Kidney epithelial cell (primary cell): ENCODE data around the gene NMB. TPM values are rescaled to one million over a fixed set of nuclear protein-coding genes. Genes with fewer than 3 reads are reported as not detected.

Source experiments
- DNase-seq: peaks from one replicate; pipeline ENCODE4 v3.0.0-alpha.2; 2010; ENCODE audit warnings: low read depth
- H3K27me3 ChIP-seq: 2 replicates; pipeline ENCODE4 v1.6.0; 2011; ENCODE audit warnings: low read length; ENCODE audit not compliant: control insufficient read depth, insufficient read depth
- H3K36me3 ChIP-seq: 2 replicates; pipeline ENCODE4 v1.5.1; 2011; ENCODE audit warnings: low read length; ENCODE audit not compliant: control insufficient read depth, insufficient read depth
- H3K4me3 ChIP-seq: 2 replicates; pipeline ENCODE4 v1.5.1; 2011; ENCODE audit warnings: low read depth, mild to moderate bottlenecking, control low read depth, low read length
- total RNA-seq: library from RNA; depleted of rRNA; stranded (reverse); fragments of >200 nt; gene quantifications from 2 replicates; pipeline ENCODE4 v1.2.3, GENCODE V29; 2015
- TF ChIP-seq, protein P1 (sequence below): IDR thresholded peaks from 2 replicates; pipeline ENCODE4 v1.5.1; 2011; ENCODE audit warnings: mild to moderate bottlenecking, moderate library complexity, low read length, control low read depth, inconsistent platforms; ENCODE audit not compliant: insufficient read depth, poor library complexity, severe bottlenecking

Gene NMB
- total RNA-seq, 1 donor from 2014 or later = 6.3 TPM

DNA sequence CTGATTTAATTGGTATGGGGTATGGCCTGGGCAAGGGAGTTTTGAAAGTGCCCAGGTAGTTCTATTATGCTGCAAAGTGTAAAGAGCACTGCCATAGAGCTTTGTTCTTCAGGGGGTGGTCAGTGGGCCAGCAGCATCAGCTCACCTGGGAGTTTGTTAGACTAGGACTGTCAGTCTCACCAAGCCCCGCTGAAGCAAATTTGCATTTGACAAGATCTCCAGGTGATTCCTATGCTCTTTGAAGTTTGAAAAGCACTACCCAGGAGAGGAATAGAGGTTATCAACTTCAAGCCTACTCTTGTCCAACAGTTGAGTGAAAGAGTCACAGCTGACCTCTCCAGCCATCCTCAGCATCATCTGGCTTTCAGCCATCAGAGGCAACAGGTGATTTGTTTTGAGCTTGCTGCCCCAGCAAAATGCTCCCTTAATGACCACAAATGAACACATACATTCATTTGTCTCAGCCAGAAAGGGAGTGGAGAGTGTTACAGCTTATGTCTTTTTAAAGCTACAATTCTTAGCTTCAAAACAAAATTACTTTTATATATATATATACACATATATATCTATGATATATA lies 49.2 kb downstream of the NMB start:
- Histone ChIP-seq H3K36me3 (peaks cover 1% of the 10 kb centered on the region), H3K27me3 (no peaks in the 10 kb centered on the region)
- TF ChIP-seq, protein P1, sequence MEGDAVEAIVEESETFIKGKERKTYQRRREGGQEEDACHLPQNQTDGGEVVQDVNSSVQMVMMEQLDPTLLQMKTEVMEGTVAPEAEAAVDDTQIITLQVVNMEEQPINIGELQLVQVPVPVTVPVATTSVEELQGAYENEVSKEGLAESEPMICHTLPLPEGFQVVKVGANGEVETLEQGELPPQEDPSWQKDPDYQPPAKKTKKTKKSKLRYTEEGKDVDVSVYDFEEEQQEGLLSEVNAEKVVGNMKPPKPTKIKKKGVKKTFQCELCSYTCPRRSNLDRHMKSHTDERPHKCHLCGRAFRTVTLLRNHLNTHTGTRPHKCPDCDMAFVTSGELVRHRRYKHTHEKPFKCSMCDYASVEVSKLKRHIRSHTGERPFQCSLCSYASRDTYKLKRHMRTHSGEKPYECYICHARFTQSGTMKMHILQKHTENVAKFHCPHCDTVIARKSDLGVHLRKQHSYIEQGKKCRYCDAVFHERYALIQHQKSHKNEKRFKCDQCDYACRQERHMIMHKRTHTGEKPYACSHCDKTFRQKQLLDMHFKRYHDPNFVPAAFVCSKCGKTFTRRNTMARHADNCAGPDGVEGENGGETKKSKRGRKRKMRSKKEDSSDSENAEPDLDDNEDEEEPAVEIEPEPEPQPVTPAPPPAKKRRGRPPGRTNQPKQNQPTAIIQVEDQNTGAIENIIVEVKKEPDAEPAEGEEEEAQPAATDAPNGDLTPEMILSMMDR = no peak

GRCh38 chr15:84606653-84607120 lies 51.3 kb downstream of the NMB start:
- Histone ChIP-seq H3K36me3 (peaks cover 1% of the 10 kb centered on the region), H3K27me3 (no peaks in the 10 kb centered on the region), H3K4me3 (no peak overlapping the region)
- TF ChIP-seq, protein P1 = no peak
- no peak for DNase-seq

More for the DNA sequence above, 49.2 kb downstream of the NMB start:
- no peak for DNase-seq
- no peak overlapping the region for H3K4me3 ChIP-seq

DNA sequence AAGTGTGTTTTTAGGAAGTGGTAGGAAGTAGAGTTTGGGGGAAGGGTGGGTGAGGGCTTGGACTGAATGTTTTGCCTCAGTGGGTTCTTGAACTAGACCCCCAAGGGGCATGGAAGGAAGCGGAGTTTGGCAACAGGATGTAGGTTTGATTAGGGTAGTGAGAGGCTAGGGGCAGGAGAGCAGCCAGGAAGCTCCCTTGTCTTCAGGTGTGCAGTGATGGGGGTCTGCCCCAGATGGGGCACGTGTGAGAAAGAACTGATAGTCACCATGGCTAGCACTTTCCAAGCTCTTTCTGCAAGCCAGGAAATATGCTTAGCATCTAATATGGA lies 52.5 kb downstream of the NMB start:
- TF ChIP-seq, protein P1 = no peak
- DNase-seq = no peak
- Histone ChIP-seq H3K4me3 (no peak overlapping the region), H3K27me3 (no peaks in the 10 kb centered on the region), H3K36me3 (peaks cover 1% of the 10 kb centered on the region)

Other genes with a start within 250 kb of the NMB start
- gene ZSCAN2, start 57.2 kb downstream of the NMB start, total RNA-seq = 26.4 and 26.6 TPM in 2 replicates
- 18.5 and 27.4 TPM in 2 replicates for gene WDR73, start 3.9 kb downstream of the NMB start, total RNA-seq
- 183 and 213 TPM in 2 replicates for gene SEC11A, start 57.9 kb upstream of the NMB start, total RNA-seq
- gene ZNF592, start 90.4 kb upstream of the NMB start, total RNA-seq = 18.8 and 20.5 TPM in 2 replicates
- gene ALPK3, start 159.2 kb upstream of the NMB start, total RNA-seq = 54.5 and 55.7 TPM in 2 replicates
- gene SLC28A1, start 226.5 kb upstream of the NMB start, total RNA-seq = 0.17 and 0.82 TPM in 2 replicates